Stimulated activated CD4-positive, alpha-beta T cell treated with anti-CD3 and anti-CD28 coated beads, TNF-alpha, amount 100 ng/mL, for 24 hours (primary cell): ENCODE data around the gene MACROD2.

Experiments
- DNase-seq, 3 experiments: peaks; one replicate each; pipeline ENCODE4 v3.0.0-alpha.2; 2020; ENCODE audit warnings: low read depth in 3 of 3

Gene MACROD2

DNA sequence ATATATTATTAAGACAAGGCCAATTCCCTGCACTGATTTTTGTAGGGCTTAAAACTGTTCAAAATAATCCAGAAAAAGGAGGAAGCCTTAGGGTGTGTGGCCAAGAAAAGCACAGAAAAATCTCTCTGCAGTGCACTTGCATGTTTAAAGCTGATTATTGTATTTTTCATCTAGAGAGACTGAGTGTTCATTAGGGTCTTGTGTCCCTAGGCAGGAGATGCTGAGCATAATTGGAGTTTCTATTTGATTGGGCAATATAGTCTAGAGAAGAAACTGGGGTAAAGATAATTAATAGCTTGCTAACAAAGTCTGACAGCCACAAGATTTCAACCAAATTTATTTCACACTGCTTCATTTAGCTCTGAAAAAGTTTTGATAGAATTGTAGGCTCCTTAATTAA, 339.7 kb downstream of the MACROD2 start:
- DNase-seq: no peak

DNA sequence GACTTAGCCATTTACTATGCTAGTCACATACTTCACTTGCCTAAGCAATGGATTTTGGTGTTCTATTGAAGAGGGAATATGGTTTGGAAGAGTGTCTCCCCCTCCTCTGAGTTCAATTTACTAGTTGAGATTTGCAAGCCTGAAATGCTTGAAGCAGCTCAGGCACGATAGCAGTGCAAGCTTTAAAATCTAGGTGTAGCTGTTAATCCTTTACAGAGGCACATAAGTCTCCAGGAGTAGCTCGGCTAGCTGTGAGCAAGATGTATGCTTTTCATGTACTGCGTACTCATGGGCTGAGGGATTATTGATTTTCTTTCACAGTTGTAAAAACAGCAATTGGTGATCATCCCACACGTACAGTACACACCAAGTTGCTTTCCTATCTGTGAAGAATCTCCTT, 341.4 kb downstream of the MACROD2 start:
- no peak for DNase-seq

DNA sequence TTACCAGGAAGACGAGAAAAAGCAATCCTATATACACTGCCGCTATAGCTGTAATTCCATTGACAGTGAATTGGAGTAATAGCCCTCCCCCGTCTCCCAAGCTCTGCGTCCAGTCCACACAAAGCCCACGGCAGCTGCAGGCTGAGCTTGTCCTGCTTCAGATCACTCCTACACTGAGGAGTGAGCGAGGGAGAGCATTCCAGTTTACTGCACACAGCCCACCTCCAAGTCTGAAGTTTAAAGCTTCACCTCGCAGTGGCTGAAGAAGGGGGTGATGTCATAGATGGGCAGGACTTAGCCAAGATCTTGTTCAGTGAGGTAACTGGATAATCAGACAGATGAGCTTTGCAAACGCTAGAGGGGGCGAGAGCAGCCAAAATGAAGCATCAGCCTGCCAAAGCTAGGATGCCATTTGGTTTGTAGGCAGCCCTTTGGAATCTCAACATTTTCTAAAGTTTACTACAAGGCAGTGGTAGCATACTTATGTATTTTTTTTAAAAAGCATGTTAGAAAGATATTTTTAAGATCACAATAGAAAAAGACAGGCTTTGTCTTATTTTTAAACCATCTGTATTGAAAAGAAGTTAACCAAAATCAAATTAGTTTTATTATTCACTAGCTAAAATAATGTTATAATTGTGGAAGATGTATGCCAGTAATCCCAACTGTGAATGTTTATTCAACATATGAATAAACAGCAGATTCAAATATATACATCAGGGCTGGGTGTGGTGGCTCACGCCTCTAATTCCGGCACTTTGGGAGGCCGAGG, 342.3 kb downstream of the MACROD2 start, which contains the start of gene FLRT3:
Gene FLRT3 (minus strand): TSS at position 213 of the 772 bp plus-strand sequence. CDS start 10,106 bp downstream, outside the sequence.
- no peak for DNase-seq

DNA sequence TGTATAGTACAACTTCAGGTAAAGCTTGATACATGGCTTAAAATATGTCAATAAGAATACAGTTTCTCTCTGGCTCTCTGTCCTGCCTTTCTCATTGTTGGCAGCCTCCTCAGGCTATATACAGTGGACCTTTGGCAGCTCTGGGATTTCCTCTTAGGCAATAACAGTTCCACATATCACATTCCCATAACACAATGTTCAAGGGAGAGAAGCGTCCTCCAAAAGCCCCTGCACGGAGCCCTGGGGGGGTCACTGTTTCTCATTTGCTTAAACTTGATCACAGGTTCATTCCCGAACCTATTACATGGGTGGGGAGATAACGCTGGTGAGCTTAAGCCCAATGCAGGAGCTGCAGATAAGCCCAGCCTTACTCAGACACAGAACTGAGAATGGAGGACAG, 346.5 kb downstream of the MACROD2 start:
- no peak for DNase-seq

DNA sequence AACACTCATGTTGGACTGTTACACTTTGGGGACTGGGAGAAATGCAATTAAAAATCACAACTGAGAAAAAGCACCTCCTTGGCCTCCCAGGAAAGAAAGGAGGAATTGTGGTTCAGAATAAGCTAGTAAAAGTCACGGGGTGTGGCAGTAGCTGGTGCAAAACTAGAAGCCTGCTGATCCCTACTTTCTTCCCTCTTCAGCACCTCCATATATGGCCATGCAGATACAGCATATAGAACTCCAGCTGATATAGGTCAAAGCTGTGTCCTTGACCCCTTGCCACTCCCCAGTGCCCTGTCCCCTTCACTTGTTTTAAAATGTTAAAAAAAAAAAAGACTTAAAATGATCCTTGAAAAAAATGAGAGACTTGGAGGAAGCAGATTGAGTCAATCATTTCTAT, 347.6 kb downstream of the MACROD2 start:
- no peak for DNase-seq

DNA sequence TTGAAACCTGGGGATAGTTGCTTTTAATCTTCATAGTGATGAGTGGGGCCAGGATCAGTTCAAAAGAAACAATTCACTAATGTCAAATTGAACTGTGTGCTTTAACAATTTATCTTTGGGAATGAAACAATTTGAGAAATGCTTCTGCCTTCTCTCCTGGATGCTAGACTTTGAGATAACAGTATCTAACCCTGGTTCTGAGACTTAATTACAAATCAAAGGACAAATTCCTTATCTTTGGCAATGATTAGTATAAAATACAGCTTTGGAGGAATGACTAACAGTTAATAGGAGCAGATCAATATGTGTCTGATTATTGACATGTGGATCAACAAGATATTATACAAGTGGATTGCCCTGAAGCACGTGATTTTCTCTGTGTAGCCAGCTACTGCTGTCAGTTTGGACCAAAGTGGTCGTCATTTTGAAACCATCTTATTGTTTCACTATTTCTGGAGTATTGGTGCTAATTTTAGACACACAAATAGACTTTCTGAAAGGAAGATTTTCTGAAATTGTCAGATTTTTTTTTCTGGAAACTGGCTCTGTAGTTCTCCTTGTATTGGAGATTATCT, 348.3 kb downstream of the MACROD2 start:
- no peak for DNase-seq

DNA sequence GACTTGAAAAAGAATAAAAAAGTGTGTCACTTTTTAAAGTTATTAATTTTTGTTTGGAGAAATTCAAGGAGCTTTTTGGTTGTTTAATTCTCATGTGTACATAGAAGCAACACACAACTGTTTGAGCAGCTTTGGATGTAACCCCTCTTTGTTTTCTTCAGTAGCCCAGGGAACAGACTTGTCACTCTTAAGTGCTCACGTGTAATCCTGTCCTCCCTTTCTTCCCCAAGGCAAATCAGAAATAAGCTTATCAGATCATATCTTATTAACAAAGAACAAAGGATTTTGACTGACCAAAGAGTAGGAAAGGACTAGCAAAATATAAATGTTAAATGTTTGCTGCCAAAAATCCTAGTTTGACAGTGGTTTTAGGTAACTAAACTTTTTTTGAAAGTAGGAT, 349.4 kb downstream of the MACROD2 start:
- no peak for DNase-seq

DNA sequence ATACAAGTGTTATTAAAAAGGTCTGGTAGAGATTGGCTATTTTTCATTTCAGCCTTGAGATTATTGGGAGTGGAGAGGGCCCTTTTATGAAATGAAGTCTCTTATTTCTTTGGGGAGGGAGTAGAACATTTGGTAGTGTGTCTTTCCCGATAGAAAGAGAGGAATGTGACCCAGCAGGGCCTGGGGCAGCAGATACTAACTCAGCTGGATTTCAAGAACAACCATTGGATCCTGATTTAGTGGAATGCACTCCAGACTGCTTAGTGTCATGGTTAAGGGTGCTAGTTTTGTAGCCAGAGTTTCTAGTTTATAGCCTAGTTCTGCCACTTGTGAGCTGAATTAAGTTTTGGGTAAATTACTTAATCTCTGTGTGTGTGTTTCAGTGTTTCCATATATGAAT, 360.5 kb downstream of the MACROD2 start:
- DNase-seq: no peak

DNA sequence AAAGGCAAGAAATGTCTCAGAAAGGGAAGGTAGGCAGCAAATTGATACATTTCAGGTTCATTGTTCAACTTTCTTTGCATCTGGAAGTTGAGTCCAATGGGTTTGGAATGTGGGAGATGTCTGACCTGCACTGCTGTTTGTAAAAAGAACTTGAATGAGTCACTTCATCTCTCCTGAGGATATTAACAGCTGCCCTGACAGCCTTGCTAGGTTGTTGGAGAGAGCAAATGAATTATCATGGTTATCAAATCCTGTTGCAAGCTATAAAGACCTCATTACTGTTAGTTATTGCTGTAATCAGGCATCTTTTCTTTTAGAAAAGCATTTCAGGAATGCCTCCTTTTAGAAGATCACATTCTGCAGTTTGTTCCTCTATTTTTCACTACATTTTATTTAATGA, 365.1 kb downstream of the MACROD2 start:
- DNase-seq: no peak

DNA sequence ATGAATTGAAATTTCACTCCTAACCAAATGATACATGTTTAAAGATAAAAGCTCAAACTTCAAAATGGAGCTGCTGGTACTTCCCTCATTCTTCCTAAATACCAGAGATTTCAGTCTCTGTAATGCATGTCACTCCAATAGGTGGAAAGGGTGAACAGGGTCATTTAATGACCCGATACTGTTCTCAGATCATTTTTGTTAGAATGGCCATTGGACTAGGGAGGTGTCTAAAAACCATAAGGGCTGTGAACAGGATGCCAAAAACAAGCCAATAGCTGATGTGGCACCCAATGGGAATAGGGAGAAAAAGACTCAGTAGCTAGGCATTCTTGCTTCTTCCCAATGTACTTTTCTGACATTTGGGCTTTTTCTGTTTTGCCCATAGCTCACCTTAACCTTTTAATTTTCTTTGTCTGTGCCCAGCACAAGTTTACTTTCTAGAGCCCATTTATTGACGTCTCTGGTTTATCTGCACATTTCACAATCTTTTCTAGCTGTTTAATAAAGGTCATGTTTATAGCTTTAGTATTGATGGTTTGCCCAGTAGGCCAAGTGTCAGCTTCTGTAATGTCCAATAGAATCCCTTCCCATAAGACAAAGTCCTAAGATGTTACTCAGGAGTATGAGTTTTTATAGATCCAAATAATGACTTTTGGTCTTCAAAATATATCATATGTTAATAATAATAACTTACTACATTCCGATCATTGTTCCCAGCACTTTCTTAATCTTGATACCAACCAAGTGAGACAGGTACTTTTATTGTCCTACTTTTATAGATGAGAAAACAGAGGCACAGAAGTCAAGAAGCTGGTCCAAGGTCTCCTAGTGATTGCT, 366.4 kb downstream of the MACROD2 start:
- no peak for DNase-seq

DNA sequence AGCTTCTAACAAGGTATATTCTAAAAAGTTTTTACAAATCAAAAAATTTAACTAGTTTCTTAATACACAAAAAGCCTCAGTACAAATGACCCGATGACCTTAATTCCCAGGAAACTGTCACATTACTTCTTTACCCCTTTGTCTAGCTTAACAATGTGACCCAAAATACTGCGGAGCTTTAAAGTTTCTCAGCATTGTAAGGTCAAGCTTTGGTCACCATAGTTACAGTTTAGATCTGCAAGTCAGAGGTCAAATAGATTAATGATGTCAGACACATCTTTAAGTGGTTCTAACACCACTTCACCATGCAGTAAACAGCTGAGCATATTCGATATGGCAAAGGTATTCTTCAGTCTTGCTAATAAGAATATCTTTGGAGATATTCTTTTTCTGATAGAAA, 378.9 kb downstream of the MACROD2 start:
- no peak for DNase-seq

DNA sequence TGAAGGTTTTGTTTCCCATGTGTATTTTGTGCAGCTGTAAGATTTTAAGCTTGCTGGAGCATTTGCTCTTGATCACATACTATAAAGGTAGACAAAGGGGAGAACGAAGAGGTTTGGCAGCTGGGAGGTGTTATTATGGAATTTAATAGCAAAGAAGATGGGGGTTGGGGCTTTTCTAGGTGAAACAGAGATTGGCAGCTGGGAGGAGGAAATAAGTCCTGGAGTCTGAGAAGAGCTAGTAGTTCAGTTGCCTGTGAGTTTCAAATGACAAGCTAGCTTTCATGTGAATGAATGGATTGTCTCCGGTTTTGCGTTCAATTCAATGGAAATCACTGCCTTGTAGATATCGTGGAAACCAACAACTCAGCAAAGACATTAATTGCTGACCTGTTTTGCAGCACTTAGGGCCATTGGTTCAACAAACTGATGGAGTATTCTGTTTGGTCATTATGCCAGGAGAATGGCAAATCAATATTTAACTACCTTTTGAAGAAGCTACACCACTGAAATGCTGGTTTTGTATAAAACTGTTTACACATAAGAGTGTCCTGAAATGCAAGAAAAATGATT, 380.2 kb downstream of the MACROD2 start:
- DNase-seq: no peak

DNA sequence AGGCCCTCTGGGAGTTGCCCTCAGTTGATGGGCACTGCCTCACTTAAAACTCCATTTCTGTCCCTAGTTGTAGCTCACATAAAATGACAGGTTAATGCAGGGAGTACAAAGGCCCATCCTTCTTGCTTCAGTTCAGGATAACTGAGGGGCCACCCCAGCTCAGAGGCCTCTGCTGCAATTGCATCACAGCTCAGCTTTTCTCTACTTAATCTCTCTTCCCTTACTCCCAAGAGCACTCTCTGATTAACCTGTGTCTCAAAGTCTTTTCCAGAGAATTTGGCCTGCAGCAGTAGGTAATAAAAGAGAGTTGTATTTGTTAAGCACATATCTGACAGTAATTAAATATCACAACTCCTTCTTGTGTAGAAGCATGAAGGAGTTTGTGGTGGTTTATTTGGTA, 383.0 kb downstream of the MACROD2 start:
- DNase-seq: no peak

DNA sequence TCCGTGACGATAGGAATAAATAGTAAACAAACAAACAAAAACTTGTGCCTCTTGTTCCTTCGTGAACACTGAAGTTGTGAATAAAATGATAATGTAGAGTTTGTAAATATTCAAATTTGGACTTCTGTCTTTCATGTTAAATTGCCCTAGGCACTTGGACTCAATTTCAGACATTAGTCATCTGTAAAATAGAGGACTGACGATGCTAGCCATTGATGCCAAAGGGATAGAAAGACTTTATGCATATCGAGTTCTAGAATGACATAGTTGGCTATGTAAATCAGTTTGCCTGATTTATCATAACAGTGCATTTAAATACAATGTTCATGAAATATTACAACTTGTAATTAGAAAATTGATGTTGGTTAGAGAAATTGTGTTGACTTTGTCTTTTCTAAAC, 388.0 kb downstream of the MACROD2 start:
- no peak for DNase-seq

DNA sequence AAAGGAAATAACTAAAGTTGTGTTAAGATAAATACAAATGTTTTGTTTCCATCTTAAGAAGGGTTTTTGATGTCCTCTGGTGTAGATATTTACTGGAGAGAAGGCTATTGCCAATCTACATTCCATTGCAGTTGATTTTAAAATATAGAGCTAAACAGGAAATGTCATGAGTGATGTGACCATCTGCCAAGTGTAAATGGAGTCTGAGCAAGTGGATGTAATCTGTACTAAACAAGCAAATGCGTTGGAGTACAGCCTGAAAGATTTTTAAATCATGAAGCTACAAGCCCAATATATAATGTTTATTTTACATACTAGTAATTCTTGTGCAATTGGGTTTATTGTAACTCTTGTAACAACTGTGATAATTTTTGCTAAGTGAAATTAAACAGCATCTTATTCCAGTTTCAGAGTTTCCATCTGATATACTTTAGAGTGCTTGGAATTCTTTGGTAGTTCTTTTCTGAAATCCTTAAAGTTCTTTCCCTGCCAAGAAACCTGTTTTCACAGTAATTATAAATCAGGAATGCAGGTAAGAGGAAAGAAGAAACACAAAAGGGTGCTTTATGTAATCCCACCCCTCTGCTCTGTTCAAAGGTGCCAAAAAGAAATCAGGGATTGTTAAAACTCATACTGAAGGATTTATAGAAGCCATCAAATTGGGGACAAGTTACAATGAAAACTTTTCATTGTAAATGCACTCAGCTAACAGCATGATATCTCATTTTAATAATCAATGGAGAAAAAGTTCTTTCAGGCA, 389.3 kb downstream of the MACROD2 start:
- no peak for DNase-seq

DNA sequence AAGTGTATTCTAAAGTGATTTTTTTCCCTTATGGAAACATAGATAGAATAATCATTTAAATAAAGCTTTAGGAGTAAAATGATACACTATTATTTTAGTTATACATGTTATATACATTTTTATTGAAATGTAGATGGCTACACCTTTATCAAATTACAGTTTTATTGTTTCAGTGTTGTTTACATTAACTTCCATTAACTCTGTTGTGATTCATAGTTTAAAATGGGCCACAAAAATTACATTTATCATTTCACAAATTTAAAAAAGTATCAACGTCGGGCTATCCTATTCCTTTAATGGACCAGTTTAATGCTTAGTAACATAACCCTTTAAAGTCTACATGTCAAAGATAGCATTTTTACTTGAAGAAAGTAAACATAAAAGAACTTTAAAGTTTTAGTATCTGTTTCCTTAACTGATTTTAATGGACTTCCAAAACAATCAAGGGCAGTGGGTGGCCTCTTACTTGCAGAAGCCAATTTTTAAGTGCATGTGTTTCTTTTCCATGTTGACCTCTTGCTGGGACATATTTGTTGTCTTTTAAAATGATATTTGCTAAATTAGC, 389.9 kb downstream of the MACROD2 start:
- no peak for DNase-seq

DNA sequence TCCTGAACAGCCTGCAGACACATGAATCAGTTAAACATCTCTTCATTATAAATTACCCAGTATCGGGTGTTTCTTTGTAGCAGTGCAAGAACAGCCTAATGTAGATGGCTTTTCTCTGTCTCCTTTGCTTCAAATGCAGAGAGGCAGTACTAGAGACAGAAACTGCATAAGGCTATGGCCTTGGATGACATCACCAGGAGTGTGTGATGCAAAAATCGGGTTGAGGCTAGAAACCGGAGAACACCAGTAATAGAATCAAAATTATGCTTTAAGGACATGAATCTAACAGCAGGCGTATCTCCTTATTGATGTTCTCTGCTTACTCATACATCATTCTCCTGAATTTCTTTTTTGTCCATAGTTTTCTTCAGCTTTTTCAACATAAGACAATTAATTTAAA, 391.4 kb downstream of the MACROD2 start:
- DNase-seq: no peak

DNA sequence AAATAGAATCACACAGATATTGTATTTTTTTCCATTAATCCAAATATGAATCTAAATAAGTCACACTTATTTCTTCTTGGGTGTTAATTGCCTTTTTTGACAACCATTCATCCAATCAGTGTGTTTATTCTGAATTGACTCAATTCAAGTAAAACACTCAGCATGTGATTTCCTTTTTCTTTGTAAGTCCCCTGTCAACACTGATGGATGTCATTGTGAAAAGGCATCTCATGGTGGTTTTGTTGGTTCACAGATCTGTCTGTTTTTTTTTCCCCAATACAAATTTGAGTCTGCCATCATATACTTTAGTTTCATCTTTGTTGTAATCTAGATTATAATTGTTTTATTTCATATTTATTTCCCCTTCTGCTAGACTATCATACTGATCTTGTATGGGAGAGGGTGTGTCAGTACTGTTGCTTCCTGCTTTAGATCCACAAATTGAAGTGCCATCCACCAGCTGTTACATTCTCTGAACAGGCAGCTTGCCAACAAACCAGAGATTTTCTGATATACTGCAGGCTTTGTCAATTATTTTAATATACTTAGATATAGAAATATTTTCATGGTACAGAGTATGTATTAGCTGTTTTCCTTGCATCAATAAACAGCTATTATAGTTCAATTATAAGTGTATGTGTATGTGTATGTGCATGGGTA, 406.3 kb downstream of the MACROD2 start:
- no peak for DNase-seq

DNA sequence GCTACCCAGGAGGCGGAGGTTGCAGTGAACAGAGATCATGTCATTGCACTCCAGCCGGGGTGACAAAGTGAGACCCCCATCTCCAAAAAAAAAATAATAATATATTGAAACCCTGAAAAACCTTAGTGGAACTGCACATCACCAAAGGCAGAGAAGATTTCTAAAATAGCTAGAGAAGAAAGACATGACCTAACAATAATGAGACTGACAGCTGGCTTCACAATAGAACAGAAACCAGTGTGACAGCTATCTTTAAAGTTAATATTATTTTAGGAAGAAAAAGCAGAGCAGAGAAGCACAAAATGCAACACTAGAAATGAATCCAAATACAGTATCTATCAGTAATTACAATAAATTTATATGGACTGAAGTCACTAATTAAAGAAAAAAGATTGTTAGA, 409.2 kb downstream of the MACROD2 start:
- DNase-seq: no peak

DNA sequence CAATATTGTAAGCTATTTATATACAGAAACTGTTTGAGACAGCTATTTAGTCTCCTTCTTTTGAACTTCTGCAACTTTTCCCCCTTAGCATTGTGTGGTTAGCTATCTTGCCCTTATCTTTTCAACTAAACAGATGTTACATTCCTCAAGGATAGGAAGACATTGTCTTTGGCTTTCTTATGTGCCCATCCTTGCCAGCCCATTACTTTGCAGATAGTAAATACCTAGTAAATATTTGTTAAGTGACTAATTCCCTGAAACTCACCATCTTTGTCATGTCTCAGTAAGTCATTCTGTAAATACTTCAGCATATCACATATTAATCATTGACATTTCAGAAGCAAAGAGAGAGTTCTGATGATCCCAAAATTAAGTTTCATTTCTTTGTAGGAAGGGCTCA, 411.2 kb downstream of the MACROD2 start:
- no peak for DNase-seq

DNA sequence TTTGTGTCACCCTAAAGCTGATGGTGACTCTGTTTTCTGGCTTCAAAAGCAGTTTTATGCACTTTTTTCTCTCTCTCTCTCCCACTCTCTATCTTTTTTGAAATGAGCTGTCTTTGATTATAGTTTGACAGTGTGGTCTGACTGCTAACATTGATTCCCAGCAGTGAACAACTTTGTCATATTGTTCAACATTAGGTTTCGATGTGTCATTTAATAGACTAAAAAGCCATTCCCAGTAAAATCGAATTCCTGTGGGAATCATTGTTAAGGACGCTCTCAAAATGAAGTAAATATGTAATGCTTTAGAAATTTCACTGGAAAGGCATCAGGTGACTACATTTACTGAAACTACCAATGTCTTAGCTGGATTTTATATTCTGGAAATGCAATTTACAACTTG, 412.0 kb downstream of the MACROD2 start:
- no peak for DNase-seq
